Measurements from ENCODE around the gene OTOR.

The OTOR gene

DNA sequence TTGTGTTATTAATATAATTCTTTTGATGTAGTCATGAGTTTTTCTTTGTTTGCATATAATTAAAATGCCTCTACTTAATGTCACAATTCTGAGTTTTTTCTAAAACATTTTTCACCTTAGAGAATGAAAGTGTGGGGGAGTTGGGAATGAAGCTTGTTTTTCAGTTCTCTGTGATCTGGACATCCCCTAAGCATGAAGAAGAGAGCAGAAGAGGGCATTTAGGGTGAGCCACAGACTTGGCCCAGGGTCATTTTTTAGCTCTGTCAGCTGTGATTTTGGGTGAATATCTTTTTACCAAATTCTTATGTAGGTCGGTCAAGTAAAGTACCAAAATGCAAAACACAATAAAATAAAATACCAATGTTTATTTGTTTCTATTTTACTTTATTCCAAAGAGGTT lies 3.9 kb downstream of the OTOR start:
- DNase-seq: no peak

DNA sequence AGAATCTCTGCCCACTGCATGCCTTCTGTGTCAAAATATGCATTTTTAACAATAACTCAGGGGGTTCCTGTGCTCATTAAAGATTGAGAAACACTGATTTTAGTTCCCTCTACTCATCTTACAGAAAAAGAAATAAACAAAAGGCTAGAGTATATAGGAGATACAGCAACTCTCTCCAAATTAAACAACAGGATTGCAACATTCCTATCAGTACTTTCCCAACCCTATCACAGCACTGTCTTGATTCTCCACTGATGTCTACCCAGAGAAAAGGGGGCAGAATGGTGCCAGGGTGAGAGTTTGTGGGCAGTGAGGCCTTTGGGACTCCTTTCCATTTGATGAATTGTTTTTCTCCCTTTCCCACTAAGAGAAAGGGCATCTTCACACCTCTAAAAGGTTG lies 4.7 kb downstream of the OTOR start:
- DNase-seq: no peak

- no peak for DNase-seq
Observed at GRCh38 chr20:16758454-16759180, 10.5 kb downstream of the OTOR start.

DNA sequence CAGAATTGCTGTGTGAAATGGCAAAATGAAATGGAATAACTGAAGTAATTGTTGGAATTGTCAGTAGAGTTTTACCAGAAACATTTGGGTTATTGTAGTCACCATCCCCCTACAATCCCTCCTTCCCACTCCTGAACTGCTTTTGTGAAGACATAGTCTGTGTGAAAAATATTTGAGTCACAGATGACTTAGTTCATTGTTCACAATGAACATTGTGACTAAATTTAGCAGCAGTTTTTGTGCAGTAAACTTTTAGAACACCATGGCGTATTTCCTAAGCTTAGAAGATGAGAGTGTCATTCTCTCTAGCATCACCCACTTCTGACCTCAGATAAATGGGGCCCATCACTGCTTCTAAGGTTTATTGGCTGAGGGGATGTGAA lies 11.0 kb downstream of the OTOR start:
- no peak for DNase-seq

GRCh38 chr20:16760431-16761304 lies 12.5 kb downstream of the OTOR start:
- no peak for DNase-seq

DNA sequence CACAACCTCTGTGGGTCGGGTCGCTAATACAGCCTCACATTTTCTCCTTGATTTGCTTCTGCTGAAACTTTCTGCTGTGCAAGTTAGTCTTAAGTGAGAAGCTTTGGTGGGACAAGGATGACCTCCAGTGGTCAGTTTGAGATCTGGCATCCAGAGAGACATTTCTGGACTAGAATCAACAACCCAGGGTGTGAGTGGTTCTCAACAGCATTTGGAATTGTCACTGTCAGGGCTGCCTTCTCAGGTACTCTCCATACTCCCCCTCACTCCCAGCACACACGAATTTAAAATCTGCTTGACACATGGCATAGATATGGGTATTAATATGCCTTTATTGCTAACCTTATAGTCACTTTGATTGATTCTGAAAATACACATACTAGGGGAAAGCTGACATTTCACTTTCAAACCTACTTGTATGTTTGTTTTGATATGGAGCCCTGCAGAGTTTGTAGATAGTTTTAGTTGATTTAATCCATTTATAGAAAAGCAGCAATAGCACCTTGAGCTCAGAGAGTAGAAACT lies 13.2 kb downstream of the OTOR start:
- peak; percentile 69 to 78 for DNase-seq

DNA sequence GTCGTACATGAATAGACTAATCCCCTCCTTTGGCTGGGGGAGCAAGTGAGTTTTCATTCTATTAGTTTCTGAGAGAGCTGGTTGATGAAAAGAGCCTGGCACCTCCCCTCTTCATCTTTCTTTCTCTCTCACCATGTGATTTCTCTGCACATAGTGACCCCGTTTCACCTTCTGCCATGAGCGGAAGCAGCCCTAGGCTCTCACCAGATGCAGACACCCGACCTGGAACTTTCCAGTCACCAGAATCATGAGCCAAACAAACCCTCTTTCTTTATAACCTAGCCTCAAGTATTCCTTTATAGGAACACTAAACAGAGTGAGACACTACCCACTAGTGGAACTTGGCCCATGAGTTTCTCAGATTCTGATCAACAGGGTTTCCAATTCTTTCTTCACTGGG lies 16.4 kb downstream of the OTOR start:
- no peak for DNase-seq

- DNase-seq: no peak
Observed at GRCh38 chr20:16771213-16771612, 23.1 kb downstream of the OTOR start.

GRCh38 chr20:16775961-16776360 lies 27.8 kb downstream of the OTOR start:
- DNase-seq: no peak

DNA sequence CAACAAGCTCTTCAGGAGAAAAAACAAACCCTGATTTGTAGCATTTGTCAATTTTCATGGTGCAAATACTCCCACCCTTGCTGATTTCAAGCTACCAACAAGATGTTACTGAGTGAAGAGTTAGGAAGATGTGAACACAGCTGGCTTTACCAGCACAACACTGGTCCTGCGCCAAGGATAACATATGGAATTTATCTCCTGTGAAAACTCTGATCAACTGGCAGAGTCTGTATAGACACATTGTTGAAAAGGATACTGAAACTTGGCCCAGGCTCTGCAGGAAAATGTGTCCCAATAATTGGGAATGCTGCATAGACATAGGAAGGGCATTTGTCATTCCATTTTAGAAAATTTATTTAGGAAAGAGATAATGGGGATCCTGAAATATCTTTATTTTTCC lies 29.0 kb downstream of the OTOR start:
- no peak for DNase-seq

DNA sequence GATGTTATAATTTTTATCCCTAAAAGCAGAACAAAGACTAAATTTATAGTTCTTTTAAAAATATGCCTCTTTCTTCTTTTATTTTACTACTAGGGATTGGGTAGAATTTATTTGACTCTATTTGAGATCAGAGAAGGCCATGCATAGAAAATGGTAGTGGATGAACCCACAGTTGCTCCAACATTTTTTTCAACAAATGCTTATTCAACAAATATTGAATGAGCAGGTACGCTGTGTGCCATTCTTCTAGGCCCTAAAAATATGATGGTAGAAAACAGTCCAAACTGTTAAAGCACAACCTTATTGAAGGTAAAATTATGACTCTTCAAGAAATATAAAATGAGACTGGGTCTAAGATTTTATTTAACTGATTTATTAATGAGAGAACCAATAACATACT lies 30.0 kb downstream of the OTOR start:
- no peak for DNase-seq

GRCh38 chr20:16781496-16781895 lies 33.3 kb downstream of the OTOR start:
- no peak for DNase-seq

DNA sequence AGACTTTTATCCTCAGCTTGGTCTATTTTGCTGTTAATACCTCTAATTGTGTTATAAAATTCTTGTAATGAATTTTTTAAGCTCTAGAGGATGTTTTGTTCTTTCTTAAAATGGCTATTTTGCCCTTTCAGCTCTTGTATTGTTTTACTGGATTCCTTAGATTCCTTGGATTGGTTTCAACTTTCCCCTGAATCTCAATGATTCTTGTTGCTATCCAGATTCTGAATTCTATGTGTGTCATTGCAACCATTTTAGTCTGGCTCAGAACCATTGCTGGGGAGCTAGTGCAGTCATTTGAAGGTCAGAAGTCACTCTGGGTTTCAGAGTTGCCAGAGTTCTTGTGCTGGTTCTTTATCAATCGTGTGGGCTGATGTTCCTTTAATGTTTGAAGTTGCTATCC lies 37.1 kb downstream of the OTOR start:
- DNase-seq: no peak

Data from Kasumi-1 (cell line).